Measurements from ENCODE around the gene VWA5B1.

- TF ChIP-seq POLR2AphosphoS5 (IDR thresholded peaks at IDR 0.05): no peak
- TF ChIP-seq, protein P1, sequence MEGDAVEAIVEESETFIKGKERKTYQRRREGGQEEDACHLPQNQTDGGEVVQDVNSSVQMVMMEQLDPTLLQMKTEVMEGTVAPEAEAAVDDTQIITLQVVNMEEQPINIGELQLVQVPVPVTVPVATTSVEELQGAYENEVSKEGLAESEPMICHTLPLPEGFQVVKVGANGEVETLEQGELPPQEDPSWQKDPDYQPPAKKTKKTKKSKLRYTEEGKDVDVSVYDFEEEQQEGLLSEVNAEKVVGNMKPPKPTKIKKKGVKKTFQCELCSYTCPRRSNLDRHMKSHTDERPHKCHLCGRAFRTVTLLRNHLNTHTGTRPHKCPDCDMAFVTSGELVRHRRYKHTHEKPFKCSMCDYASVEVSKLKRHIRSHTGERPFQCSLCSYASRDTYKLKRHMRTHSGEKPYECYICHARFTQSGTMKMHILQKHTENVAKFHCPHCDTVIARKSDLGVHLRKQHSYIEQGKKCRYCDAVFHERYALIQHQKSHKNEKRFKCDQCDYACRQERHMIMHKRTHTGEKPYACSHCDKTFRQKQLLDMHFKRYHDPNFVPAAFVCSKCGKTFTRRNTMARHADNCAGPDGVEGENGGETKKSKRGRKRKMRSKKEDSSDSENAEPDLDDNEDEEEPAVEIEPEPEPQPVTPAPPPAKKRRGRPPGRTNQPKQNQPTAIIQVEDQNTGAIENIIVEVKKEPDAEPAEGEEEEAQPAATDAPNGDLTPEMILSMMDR (IDR thresholded peaks at IDR 0.05): no peak
Observed at GRCh38 chr1:20259646-20260045, 31.0 kb upstream of the VWA5B1 start.

Measured in prostate gland (tissue), 2 donors.